VCaP (cell line): ENCODE measurements around the gene C19orf12.

Source experiments
- H3K27ac ChIP-seq: fragments of 450-650 bp; 2 replicates; pipeline ENCODE4 v1.5.1; 2017
- CTCF ChIP-seq: fragments of 450-650 bp; conservative IDR thresholded peaks from 2 replicates; pipeline ENCODE4 v1.5.1; 2017; ENCODE audit warnings: mild to moderate bottlenecking, moderate library complexity

The C19orf12 gene

DNA sequence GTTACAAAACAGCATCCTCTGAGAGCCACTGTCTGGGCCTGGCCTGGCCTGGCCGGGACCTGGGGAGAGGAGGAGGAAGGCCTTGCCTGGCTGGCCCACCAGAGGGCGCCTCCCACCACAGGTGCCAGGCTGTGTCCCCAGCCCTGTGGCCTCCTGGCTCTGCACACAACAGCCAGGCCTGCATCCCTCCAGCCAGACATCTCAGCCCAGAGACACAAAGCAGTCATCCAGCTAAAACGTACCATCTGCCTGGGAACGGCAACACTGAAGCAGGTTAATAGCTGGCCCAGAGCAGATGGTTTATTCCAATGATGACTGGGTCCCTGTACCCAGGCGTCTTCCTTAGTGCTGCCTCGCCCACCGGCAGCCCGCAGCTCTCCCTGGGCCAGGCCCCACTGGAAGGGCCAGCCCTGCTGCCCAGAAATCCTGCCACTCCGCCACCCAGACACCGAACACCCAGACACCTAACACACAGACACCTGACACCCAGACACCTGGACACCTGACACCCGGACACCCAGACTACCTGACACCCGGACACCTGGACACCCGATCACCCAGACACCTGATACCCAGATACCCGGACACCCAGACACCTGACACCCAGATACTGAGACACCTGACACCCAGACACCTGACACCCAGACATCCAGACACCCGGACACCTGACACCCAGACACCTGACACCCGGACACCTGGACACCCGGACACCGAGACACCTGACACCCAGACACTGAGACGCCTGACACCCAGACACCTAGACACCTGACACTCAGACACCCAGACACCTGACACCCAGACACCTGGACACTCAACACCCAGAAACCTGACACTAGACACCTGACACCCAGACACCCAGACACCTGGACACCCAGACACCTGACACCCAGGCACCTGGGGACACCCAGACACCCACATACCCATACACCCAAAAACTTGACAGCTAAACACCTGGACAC, 20.1 kb downstream of the C19orf12 start:
- peak overlapping the region; percentile 93 for H3K27ac ChIP-seq
- peak; percentile 98 for TF ChIP-seq CTCF

DNA sequence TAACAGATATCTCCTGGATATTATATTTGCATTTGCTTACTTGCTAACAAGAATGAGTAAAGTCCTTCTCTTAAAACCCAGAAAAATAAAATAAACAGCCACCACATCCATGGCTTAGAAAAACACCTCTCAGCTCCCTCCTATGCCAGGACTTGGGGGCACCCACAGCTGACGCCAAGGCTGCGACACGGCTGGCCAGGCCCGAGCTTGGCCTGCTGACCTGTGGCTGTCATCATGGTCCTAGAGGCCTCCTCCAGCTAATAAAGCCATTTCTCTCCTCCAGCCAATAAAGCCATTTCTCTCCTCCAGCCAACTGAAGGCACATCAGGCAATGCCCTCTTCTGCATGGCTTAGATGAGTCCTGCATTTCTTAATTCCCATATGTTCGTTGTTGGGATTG, 20.9 kb downstream of the C19orf12 start:
- H3K27ac ChIP-seq, result peak overlapping the region; percentile 93
- TF ChIP-seq CTCF, result no peak

GRCh38 chr19:29690842-29691241, 24.2 kb downstream of the C19orf12 start:
- H3K27ac ChIP-seq, result peak overlapping the region; percentile 93; the same call in 1 of the 2 replicates
- TF ChIP-seq CTCF, result no peak; the same call in none of the 2 replicates

- no peak for TF ChIP-seq CTCF
- peak overlapping the region; percentile 86; the same call in 1 of the 2 replicates for H3K27ac ChIP-seq
Measured at GRCh38 chr19:29687897-29688728, 26.9 kb downstream of the C19orf12 start.

- TF ChIP-seq CTCF, result no peak
- H3K27ac ChIP-seq, result peak overlapping the region; percentile 86; the same call in 1 of the 2 replicates
Measured at GRCh38 chr19:29687244-29687896, 27.7 kb downstream of the C19orf12 start.

- peak overlapping the region; percentile 86 for H3K27ac ChIP-seq
- no peak for TF ChIP-seq CTCF
Measured at GRCh38 chr19:29686285-29686805, 28.7 kb downstream of the C19orf12 start.
